Stimulated activated naive CD4-positive, alpha-beta T cell (primary cell): Measurements from ENCODE around the gene CFAP69.
"Not testable (repeated sequence)": the region's sequence is repeated elsewhere in the genome, so short reads cannot be mapped to it uniquely, and the experiment has no call there.

ENCODE experiments used
- DNase-seq, 6 experiments: peaks; one replicate each; lab custom pipeline; 2025; lab: John Stamatoyannopoulos, UW

CFAP69 gene

GRCh38 chr7:90272242-90272641 lies 27.3 kb downstream of the CFAP69 start:
- no peak for DNase-seq

GRCh38 chr7:90274161-90274560 lies 29.2 kb downstream of the CFAP69 start:
- DNase-seq = no peak

- no peak for DNase-seq
These were observed 31.2 kb downstream of the CFAP69 start for GRCh38 chr7:90276033-90276728.

GRCh38 chr7:90288154-90288553 lies 43.2 kb downstream of the CFAP69 start:
- DNase-seq = no peak

- DNase-seq = no peak
These were observed 45.5 kb downstream of the CFAP69 start for GRCh38 chr7:90290244-90291113.

- no peak for DNase-seq
These were observed 53.4 kb downstream of the CFAP69 start for GRCh38 chr7:90298145-90299038.

- no peak for DNase-seq
These were observed 58.3 kb downstream of the CFAP69 start for GRCh38 chr7:90303241-90303640.

- DNase-seq = no peak
These were observed 64.9 kb downstream of the CFAP69 start for GRCh38 chr7:90309872-90310271.

GRCh38 chr7:90311175-90311574 lies 66.2 kb downstream of the CFAP69 start:
- no peak for DNase-seq

GRCh38 chr7:90312745-90313144 lies 67.8 kb downstream of the CFAP69 start:
- DNase-seq = no peak

GRCh38 chr7:90313907-90314306 lies 68.9 kb downstream of the CFAP69 start:
- DNase-seq = no peak

GRCh38 chr7:90320014-90320413 lies 75.0 kb downstream of the CFAP69 start:
- DNase-seq = no peak

GRCh38 chr7:90320418-90320800 lies 75.4 kb downstream of the CFAP69 start:
- no peak for DNase-seq

GRCh38 chr7:90320801-90321494 lies 76.0 kb downstream of the CFAP69 start, which contains the start of gene FAM237B:
Gene FAM237B, minus strand, starts transcription at chr7:90321304. Its CDS starts 1,556 bp downstream, at chr7:90319748.
- no peak for DNase-seq

GRCh38 chr7:90322837-90323236 lies 77.9 kb downstream of the CFAP69 start:
- DNase-seq = no peak

- DNase-seq = no peak
These were observed 81.5 kb downstream of the CFAP69 start for GRCh38 chr7:90326500-90326899.

- DNase-seq = no peak
These were observed 89.3 kb downstream of the CFAP69 start for GRCh38 chr7:90334193-90334843.

GRCh38 chr7:90334926-90335325 lies 90.0 kb downstream of the CFAP69 start:
- not testable (repeated sequence) for DNase-seq

GRCh38 chr7:90337106-90337505 lies 92.1 kb downstream of the CFAP69 start:
- DNase-seq = no peak

- no peak for DNase-seq
These were observed 100.0 kb downstream of the CFAP69 start for GRCh38 chr7:90345016-90345415.
